ENCODE results near the gene EED.
"Not testable (repeated sequence)": the region's sequence is repeated elsewhere in the genome, so short reads cannot be mapped to it uniquely, and the experiment has no call there.

EED gene

GRCh38 chr11:86302092-86302793 is 57.7 kb downstream of the EED start, which contains the start of gene HIKESHI:
Gene HIKESHI (plus strand): TSS chr11:86302240. CDS start chr11:86302449, 209 bp downstream.
- peak within 1 kb of the TSS; percentile 88 for H3K27ac ChIP-seq
- TF ChIP-seq CTCF (conservative IDR thresholded peaks at IDR 0.05) (no peak), ZFX (IDR thresholded peaks at IDR 0.05) (no peak)

DNA sequence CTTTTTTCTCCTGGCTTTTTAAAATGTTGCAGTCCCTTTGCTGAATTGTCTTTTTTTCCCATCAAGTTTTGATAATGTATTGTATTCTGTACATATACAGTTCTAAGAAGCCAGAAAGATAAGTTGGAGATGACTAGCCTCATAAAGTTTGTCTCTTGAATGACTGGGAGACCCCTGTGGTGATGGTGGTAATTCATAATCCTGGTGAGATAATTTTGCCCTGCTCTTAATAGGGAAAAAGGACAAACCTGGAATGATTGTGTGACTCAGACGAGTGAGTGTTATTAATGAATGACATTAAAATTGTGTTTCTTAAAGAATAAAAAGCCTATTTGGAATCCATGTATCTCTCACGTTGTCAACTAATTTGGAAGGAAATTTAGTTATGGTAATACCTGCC is 58.7 kb downstream of the EED start:
- no peak overlapping the region for H3K27ac ChIP-seq

DNA sequence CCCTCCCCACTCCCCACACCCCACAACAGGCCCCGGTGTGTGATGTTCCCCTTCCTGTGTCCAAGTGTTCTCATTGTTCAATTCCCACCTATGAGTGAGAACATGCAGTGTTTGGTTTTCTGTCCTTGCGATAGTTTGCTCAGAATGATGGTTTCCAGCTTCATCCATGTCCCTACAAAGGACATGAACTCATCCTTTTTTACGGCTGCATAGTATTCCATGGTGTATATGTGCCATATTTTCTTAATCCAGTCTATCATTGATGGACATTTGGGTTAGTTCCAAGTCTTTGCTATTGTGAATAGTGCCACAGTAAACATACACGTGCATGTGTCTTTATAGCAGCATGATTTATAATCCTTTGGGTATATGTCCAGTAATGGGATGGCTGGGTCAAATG is 64.2 kb downstream of the EED start:
- H3K27ac ChIP-seq = not testable (repeated sequence)

More for the DNA sequence above, 58.7 kb downstream of the EED start:
- TF ChIP-seq CTCF (conservative IDR thresholded peaks at IDR 0.05) = no peak
- TF ChIP-seq ZFX (IDR thresholded peaks at IDR 0.05) = no peak

DNA sequence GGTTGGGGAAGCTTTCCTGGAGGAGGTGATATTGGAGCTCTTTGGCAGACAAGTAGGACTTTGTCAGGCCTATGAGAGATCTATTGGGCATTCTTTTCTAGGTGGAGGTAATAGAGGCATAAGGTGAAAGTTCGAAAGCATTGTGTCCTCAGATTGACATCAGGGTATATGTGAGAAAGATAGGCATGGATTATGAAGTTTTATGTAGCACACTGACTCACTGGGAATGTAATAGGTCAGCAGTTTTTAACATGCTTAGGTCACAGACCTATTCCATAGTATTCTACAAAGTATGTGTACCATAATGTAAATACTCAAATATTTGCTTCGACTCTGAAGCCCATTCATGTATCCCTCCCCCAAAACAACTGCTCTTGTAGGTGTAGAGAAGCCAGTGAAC is 69.2 kb downstream of the EED start:
- no peak overlapping the region for H3K27ac ChIP-seq
- TF ChIP-seq ZFX (IDR thresholded peaks at IDR 0.05) = no peak
- TF ChIP-seq CTCF (conservative IDR thresholded peaks at IDR 0.05) = no peak

- TF ChIP-seq CTCF (conservative IDR thresholded peaks at IDR 0.05) (no peak), ZFX (IDR thresholded peaks at IDR 0.05) (no peak)
- no peak overlapping the region for H3K27ac ChIP-seq
Measured at GRCh38 chr11:86314636-86315035, 70.1 kb downstream of the EED start.

All from C4-2B (cell line).